ENCODE results near the gene SELENOM. TPM values are rescaled to one million over a fixed set of nuclear protein-coding genes. Genes with fewer than 3 reads are reported as not detected.
"Not testable (repeated sequence)": the region's sequence is repeated elsewhere in the genome, so short reads cannot be mapped to it uniquely, and the experiment has no call there.

The SELENOM gene
- polyA plus RNA-seq, 10 donors, result 10.0 to 31.9 (median 18.0) TPM

DNA sequence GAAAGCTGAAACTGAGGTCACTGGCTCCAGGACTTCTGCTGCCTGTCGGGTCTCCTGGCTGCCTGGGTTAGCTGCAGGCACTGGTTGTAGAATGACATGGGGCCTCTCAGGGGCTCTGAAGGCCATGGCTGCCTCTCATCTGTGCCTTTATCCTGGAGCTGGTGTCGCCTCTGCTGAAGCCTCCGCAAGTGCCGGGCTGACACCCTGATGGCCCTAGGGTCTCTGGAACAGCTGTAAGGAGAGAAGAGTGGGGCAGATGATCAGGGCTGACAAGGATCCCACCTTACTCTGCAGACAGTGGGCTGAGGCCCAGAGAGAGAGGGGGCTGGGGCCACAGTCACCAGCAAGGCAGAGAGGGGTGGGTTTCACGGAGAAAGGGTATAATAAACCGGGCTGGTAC is 28.3 kb upstream of the SELENOM start:
- DNase-seq, result no peak

DNA sequence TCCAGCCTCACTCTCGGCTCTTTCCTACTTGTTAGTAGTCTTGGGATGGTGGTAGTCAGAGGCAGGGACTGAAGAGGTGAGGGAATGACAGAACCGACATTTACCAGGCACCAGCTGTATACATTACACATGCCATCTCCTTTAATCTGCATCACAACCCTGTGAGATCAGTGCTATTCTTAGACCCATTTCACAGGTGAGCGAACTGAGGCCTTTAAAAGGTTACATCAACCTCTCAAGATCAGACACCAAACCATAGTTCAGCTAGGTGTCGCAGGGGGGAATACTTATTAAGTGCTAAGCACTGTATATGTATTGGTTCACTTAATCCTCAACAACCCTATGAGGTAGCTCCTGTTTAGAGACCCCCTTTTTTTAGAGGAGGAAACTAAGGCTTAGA is 27.3 kb upstream of the SELENOM start:
- DNase-seq, result no peak

DNA sequence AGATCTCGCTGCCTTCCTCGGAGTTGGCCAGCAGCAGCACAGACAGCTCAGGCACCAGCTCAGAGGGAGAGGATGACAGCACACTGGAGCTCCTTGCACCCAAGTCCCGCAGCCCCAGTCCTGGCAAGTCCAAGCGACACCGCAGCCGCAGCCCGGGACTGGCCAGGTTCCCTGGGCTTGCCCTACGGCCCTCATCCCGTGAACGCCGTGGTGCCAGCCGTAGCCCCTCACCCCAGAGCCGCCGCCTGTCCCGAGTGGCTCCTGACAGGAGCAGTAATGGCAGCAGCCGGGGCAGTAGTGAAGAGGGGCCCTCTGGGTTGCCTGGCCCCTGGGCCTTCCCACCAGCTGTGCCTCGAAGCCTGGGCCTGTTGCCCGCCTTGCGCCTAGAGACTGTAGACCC is 26.5 kb upstream of the SELENOM start:
- no peak for DNase-seq

DNA sequence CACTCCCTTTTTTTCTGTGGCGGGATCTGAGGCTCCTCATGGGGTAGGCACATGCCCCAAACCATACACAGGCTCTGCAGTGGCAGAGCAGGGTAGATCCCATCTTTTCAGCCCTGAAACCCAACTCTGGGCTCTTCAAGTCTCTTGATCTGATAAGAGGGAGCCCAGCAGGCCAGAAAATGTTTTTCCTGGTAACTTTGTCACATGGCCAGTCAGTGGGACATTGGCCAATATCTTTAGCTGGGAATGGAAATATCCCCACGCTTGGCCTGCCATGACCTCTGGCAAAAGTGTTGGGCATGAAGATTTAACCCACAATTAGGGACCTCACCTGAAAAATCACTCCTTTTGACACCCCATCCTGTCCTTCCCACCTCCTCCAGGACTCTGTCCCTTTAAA is 23.5 kb upstream of the SELENOM start:
- no peak for DNase-seq

DNA sequence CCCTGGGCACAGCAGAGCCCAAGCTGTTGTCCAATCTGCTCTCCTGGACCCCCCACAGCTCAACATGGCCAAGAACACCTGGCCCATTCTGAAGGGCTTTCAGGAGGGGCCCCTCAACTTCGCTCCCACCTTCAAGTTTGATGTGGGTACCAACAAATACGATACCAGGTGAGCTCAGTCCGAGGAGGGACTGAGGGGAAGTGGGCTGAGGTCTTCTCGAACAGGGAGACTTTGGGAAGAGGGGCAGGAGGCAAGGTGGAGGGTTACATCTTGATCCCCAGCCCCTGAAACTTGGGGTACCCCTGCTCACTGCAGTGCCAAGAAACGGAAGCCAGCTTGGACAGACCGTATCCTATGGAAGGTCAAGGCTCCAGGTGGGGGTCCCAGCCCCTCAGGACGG is 20.8 kb upstream of the SELENOM start:
- DNase-seq, result no peak

DNA sequence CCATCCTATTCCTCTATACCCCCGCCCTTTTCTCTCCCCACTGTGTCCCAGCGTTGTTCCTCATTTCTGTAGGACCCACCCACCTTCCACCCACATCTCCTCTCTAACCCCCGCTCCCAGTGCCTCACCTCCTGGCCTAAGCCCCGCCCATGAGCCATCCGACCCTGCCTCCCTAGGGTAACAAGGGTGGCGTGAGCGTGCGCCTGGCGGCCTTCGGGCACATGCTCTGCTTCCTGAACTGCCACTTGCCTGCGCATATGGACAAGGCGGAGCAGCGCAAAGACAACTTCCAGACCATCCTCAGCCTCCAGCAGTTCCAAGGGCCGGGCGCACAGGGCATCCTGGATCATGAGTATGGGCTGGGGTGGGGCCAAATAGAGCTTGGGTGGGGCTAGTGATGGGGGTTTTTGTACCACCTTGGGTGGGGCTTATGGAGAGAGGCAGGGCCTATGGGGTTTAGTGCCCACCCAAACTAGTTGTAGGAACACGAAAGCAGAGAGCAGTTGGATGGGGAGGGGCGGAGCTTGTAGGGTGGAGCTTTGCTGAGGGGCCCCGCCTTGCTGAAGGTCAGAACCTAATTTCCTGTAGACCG is 19.9 kb upstream of the SELENOM start:
- DNase-seq, result no peak

DNA sequence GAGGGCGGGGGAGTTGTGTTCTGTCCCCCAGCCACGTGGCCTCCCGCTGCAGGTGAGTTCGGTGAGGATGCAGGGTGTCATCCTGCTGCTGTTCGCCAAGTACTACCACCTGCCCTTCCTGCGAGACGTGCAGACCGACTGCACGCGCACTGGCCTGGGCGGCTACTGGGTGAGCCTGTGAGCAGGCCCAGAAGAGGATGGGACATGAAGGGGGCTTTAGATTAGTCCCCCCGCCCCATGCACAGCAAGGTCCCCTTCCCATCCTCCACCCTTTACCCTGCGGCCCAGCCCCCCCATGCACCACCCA is 19.5 kb upstream of the SELENOM start:
- DNase-seq, result no peak

DNA sequence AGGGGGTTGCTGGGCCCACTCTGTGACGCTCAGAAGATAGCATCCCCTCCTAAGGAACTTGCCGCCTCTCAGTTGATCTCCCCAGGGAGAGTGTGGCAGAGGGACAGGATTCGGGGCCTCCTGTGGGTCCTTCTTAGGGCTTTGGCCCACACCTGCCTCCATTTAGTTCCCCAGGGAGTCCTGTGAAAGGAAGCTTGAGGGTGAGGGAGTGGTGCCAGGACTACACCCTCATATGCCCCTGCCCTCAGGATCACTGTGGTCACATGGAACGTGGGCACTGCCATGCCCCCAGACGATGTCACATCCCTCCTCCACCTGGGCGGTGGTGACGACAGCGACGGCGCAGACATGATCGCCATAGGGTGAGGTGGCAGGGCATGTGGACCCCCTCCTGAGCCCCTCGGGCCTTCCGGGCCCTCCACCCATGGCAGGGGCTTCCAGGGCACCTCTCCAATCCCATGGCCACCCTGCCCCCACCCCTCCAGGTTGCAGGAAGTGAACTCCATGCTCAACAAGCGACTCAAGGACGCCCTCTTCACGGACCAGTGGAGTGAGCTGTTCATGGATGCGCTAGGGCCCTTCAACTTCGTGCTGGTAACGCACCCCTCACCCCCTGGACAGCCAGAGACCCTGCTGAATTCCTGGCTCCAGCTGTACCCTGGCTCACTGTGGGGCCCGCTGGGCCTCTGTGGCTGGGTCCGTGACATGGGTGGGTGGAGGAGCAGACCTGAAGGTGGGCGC is 18.9 kb upstream of the SELENOM start:
- no peak for DNase-seq

DNA sequence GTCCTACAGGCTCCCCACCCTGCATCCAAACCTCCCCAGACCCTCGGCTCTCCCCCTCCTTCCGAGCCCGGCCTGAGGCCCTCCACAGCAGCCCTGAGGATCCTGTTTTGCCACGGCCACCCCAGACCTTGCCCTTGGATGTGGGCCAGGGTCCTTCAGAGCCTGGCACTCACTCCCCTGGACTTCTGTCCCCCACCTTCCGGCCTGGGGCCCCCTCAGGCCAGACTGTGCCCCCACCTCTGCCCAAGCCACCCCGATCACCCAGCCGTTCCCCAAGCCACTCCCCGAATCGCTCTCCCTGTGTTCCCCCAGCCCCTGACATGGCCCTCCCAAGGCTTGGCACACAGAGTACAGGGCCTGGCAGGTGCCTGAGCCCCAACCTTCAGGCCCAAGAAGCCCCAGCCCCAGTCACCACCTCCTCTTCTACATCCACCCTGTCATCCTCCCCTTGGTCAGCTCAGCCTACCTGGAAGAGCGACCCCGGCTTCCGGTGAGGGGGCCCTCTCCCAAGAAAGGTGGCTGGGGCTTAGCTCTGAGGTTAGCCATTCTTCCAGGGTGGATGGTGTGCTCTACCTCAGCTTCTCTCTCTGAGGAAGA is 18.3 kb upstream of the SELENOM start:
- DNase-seq, result no peak

DNA sequence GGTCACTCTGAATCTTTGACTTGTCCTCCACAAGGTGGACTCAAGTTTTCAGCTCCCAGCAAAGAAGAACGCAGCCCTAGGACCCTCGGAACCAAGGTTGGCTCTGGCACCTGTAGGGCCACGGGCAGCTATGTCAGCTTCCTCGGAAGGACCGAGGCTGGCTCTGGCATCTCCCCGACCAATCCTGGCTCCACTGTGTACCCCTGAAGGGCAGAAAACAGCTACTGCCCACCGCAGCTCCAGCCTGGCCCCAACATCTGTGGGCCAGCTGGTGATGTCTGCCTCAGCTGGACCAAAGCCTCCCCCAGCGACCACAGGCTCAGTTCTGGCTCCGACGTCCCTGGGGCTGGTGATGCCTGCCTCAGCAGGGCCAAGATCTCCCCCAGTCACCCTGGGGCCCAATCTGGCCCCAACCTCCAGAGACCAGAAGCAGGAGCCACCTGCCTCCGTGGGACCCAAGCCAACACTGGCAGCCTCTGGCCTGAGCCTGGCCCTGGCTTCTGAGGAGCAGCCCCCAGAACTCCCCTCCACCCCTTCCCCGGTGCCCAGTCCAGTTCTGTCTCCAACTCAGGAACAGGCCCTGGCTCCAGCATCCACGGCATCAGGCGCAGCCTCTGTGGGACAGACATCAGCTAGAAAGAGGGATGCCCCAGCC is 17.6 kb upstream of the SELENOM start:
- no peak for DNase-seq

DNA sequence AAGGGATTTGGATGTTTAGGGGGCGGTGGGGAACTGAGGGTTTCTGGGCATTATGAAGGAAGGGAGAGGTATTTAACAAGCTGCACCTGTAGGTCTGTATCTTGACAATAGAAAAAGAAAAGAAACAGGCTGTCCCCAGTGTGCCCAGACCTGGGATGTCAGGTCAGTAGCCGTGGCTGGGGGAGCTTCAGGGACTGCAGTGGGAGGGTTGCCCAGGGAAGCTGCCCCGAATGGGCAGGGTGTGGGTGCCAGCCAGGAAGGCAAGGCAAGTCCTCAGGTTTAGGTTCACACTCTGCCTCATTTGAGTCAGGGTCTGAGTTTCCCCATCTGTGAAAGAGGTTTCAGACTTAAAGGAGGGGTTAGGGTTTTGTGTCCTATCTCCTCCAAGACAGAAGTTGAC is 16.9 kb upstream of the SELENOM start:
- DNase-seq, result no peak

DNA sequence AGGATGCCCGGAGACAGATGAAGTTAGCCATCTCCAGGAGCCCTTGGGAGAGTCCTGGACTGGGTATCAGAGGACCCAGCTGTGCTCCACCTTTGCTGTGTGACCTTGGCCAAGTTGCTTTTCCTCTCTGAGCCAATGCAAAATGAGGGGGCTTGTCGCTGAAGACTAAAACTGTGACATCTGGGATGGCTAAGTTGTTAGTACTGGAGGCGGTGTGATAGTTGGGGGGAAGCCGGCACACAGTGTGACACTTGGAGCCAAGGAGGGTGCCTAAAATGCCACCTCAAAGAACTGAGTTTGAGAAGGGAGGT is 15.9 kb upstream of the SELENOM start:
- no peak for DNase-seq

DNA sequence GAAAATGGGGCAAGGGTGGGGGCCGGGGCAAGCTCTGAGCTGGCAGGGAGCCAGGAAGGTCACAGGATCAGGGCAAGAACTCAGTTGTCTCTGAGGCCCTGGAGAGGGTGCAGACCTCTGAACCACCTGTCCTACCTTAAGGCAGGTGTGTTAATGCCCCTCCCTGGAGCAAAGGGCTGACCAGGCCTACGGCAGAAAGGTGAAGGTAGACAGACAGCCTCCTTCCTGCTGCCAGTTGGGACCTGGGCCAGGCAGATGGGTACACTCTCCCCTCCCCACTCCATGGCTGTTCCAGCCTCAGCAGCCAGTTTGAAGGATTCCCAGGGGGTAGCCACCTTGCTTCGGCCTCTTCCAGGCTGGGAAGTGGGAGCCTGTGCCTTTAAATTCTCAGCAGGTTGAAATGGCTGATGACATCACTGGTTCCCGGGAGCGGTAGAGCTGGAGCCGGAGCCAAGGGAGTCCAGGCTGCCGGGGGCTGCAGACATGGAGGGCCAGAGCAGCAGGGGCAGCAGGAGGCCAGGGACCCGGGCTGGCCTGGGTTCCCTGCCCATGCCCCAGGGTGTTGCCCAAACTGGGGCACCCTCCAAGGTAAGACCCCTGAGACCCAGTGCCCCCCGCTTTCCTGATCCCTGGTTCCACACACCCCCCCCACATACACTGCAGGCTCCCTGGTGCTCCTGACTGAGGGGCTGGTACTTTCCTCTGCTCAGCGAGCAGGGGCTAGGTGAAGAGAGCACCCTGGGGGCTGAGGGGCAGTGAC is 15.3 kb upstream of the SELENOM start, which contains the start of gene INPP5J:
Gene INPP5J, plus strand, starts transcription at position 435 of the 760 bp plus-strand sequence. Its CDS starts 49 bp downstream, at position 484.
- DNase-seq, result peak in 1 of 3 donors; percentile 55

DNA sequence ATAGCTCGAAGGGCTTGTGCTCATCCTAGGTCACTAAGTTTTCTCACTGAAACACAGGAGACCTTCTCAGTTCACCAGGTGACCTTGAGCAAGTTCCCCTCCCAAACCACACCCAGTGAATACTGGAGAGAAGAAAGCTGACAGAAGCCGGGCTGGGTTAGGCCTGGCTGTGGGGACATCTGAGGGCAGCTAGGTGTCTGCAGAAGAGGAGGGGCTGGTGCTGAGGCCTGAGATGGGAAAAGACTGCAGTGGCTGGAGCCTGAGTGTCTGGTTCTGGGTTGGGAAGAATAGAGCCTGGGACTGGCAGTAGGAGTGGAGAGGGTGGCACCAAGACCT is 14.8 kb upstream of the SELENOM start:
- DNase-seq, result no peak

DNA sequence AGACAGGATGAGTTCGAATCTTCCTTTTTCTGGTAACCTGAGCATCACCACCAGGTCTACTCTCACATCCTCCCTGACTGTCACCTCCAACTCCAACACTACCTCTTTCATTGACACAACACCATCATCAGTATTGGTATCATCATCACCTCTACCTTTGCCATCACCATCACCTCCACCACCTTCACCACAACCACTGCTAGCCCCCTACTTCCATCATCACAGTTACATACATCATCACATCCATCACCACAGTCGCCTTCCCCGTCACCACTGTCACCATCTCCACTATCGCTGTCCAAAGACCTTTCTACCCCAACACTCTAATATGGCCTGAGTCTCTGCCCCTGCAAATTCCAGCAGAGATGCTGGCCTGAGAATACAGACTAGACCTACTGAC is 14.0 kb upstream of the SELENOM start:
- DNase-seq, result no peak

DNA sequence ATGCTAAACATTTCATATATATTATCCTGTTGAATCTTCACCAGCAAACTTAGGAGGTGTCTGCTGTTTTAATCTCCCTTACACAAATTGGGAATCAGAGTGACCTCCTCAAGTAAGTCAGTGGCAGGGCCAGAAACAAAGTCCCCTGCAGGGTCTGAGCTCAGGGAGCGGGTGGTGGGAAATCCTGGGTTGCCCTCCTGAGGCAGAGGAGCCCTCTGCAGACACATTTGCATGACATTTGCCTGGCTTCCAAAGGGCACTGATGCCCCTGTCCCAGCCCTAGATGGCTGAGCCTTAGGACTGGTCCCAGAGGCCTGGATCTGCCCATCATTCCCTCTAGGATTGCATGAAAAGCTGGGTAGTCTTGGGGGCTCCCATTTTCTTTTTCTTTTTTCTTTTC is 13.3 kb upstream of the SELENOM start:
- DNase-seq, result no peak

DNA sequence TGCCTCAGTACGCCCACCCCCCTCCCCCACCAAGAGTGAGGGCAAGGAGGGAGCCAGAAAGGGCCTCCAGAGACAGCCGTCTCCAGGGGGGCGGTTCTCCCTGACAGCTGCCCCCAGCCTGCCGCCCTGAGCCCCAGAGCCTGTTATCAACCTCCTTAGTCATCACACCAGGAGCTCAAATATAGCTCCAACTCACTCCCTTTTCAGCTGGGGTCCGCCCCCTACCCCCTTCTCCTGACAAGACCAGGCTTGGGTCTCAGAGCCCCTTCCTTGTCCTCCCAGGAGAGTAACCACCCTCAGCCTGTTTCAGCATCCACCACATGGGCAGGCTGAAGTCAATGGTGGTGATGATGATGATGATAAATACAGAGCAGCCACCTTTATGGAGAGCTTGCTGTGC is 12.9 kb upstream of the SELENOM start:
- DNase-seq, result no peak

DNA sequence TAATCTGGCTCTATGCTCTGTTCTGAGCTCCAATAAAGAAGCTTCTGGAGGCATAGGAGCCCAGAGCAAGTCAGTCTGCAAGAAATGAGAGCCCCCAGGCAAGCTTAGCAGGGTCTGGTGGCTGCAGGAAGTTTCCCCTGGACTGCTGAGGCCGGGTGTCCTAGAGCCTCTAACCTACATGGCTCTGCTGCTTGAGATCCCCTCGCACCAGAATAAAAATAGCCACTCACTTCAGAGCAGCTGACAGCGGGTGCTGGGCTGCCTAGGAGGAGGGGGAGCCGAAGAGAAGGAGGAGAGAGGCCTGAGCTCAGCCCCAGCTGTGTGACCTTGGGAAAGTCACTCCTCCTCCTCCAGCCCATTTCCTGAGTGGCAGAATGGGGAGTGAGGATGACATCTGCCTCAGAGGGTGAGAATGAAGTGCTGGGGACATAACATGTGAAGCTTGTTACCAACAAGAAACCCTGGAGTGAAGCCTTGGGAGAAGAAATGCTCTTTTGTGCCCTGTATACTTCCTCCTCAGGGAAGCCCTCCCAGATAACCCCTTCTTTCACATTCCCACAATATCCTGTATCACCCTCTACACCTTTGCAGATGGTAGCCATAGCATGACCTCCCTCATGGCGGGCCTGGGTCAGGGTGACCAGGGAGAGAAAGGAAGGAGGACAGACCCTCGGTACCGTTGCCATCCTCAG is 11.8 kb upstream of the SELENOM start:
- no peak for DNase-seq

DNA sequence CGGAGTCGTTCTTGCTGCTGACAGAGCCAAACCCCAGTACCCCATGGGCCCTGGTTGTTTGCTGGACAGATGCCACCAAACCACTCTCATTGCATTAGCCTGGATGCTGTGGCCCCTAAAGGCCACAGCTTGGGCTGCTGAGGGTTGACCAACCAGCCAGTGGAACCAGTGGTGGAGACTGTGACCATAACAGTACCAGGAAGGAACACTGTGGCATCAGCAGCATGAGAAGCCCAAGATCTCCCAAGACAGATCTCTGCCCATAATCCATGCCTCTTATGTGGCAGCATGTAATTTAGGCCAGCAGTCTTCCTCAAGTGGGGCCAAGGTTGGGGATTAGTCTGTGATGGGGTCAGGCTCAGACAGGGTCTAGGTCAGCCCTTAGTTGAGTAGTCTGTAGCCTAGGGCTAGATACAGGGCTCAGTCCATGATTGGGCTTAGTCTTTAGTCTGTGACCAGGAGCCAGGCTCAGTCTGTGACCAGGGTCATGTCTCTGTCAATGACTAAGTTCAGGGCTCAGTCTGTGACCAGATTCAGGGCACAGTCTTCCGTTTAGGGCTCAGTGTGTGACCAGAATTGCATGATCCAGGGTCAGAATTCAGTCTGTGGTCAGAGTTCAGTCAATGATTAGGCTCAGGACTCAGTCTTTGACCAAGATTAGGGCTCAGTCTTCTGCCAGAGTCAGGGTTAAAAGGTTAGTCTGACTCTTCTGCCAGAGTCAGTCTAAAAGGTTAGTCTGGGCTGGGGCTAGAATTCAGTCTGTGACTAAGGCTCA is 10.9 kb upstream of the SELENOM start:
- no peak for DNase-seq

DNA sequence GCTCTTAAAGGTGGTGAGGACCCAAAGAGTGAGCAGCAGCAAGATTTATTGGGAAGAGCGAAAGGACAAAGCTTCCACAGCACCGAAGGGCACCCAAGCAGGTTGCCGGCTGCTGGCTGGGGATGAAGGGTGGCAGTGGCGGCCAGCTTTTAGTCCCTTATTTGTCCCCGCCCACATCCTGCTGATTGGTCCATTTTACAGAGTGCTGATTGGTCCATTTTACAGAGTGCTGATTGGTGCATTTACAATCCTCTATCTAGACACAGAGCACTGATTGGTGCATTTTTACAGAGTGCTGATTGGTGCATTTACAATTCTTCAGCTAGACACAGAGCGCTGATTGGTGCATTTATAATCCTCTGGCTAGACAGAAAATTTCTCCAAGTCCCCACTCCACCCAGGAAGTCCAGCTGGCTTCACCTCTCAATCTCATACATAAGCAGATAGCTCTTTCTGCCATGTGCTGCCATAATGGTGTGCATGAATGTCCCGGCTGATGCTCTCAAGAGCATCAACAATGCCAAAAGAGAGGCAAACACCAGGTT is 5.3 kb upstream of the SELENOM start:
- DNase-seq, result not testable (repeated sequence)

DNA sequence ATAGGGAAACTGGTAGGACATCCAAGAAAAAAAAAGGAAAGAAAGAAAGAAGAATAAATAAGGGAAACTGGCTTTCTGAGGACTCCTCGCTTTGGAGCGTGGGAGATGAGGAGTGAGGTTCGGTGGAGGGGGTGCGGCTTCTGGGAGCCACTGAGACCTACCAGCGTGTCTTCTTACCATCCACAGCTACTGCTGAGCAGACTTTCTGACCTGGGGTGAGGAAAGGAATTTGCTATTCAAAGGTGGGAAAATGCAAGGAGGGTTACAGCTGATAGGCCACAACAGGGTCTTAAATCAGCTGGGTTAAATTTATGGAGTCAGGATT is 488 bp upstream of the SELENOM start:
- no peak for DNase-seq

Data from muscle of back (tissue), 11 donors.